ENCODE results near the gene NAV2. TPM values are rescaled to one million over a fixed set of nuclear protein-coding genes. Genes with fewer than 3 reads are reported as not detected.

The NAV2 gene
- total RNA-seq, 1 experiment from 2014 or later, result 22.7 TPM

DNA sequence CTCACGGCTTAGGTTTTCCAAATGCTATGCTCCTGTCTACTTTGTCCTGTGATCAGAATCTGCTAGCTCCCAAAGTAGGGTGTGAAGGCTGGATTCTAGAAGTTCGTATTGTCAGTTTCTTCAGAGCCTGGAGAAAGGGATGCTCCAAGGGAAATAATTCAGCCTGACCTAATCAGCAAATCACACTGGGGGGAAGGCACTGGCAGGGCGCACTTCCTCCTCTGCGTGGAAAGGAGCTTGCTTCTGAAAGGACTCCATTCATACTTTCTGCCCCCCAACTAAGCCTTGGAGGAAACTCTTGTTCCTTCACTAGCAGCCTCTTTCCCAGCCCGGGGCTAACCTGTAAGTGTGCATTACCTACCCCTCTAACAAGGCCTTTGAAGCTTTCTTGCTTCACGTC, 165.9 kb downstream of the NAV2 start:
- no peaks in the 10 kb centered on the region for H3K36me3 ChIP-seq (ENCODE audit: control insufficient read depth, insufficient read depth, low read length)
- intact Hi-C loops (cut with micrococcal nuclease; ENCODE audit: unreplicated experiment) (no loop called here), in situ Hi-C loops (cut with HindIII; ENCODE audit: low pct_unique_long_range_greater_than_20kb, low sequenced_read_pairs) (no loop called here)
- POLR2A ChIA-PET, result no interaction called here
- H3K9me3 ChIP-seq (ENCODE audit: control insufficient read depth, insufficient read depth, low read depth, low read length), result no peaks in the 10 kb centered on the region
- H3K27me3 ChIP-seq (ENCODE audit: control insufficient read depth, insufficient read depth, low read length), result no peaks in the 10 kb centered on the region
- no peak for ATAC-seq
- CTCF ChIA-PET, result no interaction called here
- TF ChIP-seq, protein P1, sequence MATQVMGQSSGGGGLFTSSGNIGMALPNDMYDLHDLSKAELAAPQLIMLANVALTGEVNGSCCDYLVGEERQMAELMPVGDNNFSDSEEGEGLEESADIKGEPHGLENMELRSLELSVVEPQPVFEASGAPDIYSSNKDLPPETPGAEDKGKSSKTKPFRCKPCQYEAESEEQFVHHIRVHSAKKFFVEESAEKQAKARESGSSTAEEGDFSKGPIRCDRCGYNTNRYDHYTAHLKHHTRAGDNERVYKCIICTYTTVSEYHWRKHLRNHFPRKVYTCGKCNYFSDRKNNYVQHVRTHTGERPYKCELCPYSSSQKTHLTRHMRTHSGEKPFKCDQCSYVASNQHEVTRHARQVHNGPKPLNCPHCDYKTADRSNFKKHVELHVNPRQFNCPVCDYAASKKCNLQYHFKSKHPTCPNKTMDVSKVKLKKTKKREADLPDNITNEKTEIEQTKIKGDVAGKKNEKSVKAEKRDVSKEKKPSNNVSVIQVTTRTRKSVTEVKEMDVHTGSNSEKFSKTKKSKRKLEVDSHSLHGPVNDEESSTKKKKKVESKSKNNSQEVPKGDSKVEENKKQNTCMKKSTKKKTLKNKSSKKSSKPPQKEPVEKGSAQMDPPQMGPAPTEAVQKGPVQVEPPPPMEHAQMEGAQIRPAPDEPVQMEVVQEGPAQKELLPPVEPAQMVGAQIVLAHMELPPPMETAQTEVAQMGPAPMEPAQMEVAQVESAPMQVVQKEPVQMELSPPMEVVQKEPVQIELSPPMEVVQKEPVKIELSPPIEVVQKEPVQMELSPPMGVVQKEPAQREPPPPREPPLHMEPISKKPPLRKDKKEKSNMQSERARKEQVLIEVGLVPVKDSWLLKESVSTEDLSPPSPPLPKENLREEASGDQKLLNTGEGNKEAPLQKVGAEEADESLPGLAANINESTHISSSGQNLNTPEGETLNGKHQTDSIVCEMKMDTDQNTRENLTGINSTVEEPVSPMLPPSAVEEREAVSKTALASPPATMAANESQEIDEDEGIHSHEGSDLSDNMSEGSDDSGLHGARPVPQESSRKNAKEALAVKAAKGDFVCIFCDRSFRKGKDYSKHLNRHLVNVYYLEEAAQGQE (IDR thresholded peaks at IDR 0.05; ENCODE audit: insufficient read depth in 1 of 2, low read depth in 2 of 2, low read length in 1 of 2), result no peak
- TF ChIP-seq TCF7L2 (IDR thresholded peaks at IDR 0.05; ENCODE audit: low read depth, low read length) (no peak), POLR2AphosphoS5 (IDR thresholded peaks at IDR 0.05; ENCODE audit: low read depth, low read length) (no peak), SIN3A (IDR thresholded peaks at IDR 0.05; ENCODE audit: borderline replicate concordance, insufficient read depth, low read depth, low read length) (no peak)
- TF ChIP-seq, protein P2, sequence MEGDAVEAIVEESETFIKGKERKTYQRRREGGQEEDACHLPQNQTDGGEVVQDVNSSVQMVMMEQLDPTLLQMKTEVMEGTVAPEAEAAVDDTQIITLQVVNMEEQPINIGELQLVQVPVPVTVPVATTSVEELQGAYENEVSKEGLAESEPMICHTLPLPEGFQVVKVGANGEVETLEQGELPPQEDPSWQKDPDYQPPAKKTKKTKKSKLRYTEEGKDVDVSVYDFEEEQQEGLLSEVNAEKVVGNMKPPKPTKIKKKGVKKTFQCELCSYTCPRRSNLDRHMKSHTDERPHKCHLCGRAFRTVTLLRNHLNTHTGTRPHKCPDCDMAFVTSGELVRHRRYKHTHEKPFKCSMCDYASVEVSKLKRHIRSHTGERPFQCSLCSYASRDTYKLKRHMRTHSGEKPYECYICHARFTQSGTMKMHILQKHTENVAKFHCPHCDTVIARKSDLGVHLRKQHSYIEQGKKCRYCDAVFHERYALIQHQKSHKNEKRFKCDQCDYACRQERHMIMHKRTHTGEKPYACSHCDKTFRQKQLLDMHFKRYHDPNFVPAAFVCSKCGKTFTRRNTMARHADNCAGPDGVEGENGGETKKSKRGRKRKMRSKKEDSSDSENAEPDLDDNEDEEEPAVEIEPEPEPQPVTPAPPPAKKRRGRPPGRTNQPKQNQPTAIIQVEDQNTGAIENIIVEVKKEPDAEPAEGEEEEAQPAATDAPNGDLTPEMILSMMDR (IDR thresholded peaks at IDR 0.05), result no peak
- no TSS peak for BruUV-seq (replicated peaks)
- H3K27ac ChIP-seq (ENCODE audit: low read length), result no peak overlapping the region
- no peak for DNase-seq (ENCODE audit: low read depth, low spot score)
- no peaks in the 10 kb centered on the region for H3K4me1 ChIP-seq (ENCODE audit: control insufficient read depth, insufficient read depth, low read length)
- H3K4me3 ChIP-seq (ENCODE audit: low read depth in 2 of 2, low read length in 2 of 2), result no peak overlapping the region

DNA sequence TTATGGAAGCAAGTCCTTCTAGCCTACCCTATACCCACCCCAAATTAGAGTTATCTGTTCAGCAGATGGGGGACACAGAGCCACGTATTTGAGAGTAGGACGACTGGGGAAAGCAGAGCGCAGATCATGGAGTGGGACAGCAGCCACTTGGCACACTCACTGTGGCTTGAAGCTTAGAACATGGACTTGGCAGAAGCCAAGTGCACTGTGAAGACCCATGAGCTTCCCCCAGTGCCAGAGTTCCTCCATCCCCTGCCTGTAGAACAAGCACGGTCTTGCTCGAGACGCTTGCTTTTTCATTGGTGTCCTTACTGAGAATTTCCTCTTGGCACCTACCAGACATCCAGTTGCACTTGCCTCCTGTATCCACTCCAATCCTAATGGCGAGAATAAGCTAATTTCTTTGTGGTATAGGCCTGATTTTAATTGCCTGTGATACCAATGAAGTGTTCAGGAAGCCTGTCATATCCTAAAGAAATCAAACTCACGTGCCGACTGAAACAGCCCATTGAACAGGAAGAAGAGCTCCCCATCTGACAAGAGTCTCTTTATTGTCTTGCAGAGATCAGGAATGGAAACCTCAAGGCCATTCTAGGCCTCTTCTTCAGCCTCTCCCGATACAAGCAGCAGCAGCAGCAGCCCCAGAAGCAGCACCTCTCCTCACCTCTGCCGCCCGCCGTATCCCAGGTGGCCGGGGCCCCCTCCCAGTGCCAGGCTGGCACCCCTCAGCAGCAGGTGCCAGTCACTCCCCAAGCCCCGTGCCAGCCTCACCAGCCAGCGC, 166.9 kb downstream of the NAV2 start:
- in situ Hi-C loops (cut with HindIII; ENCODE audit: low pct_unique_long_range_greater_than_20kb, low sequenced_read_pairs), result no loop called here
- DNase-seq (ENCODE audit: low read depth, low spot score) (no peak), ATAC-seq (no peak)
- intact Hi-C loops (cut with micrococcal nuclease; ENCODE audit: unreplicated experiment), result no loop called here
- BruUV-seq (replicated peaks), result no TSS peak
- ChIA-PET POLR2A (interaction anchor here (0.6 kb wide), 1 partner anchor 154 kb away, joined by 3 read pairs; no protein-coding TSS in a partner anchor), CTCF (no interaction called here)
- H3K36me3 ChIP-seq (ENCODE audit: control insufficient read depth, insufficient read depth, low read length), result no peaks in the 10 kb centered on the region
- no peaks in the 10 kb centered on the region for H3K27me3 ChIP-seq (ENCODE audit: control insufficient read depth, insufficient read depth, low read length)
- H3K4me1 ChIP-seq (ENCODE audit: control insufficient read depth, insufficient read depth, low read length), result no peaks in the 10 kb centered on the region
- no peak overlapping the region for H3K4me3 ChIP-seq (ENCODE audit: low read depth in 2 of 2, low read length in 2 of 2)
- no peak overlapping the region for H3K27ac ChIP-seq (ENCODE audit: low read length)
- no peaks in the 10 kb centered on the region for H3K9me3 ChIP-seq (ENCODE audit: control insufficient read depth, insufficient read depth, low read depth, low read length)
- no peak for TF ChIP-seq POLR2AphosphoS5 (IDR thresholded peaks at IDR 0.05; ENCODE audit: low read depth, low read length)
- TF ChIP-seq, protein P2 (IDR thresholded peaks at IDR 0.05), result no peak
